Activated CD4-positive, alpha-beta memory T cell treated with anti-CD3 and anti-CD28 coated beads, Interleukin-2, amount 10 ng/mL, durations not matched to agents 7 days and 5 days (primary cell): ENCODE measurements around the gene HS3ST1. TPM values are rescaled to one million over a fixed set of nuclear protein-coding genes. Genes with fewer than 3 reads are reported as not detected.
"Not testable (repeated sequence)": the region's sequence is repeated elsewhere in the genome, so short reads cannot be mapped to it uniquely, and the experiment has no call there.

Source experiments
- CTCF ChIA-PET: fragments of 350-600 bp; sonication (Branson Sonifier 250); formaldehyde crosslinking; loops from one replicate; lab custom pipeline; 2021; ENCODE audit warnings: antibody characterized with exemption, inconsistent platforms; lab: Charles Lee
- POLR2A ChIA-PET: fragments of 350-600 bp; sonication (Branson Sonifier 250); formaldehyde crosslinking; loops from one replicate; lab custom pipeline; 2021; ENCODE audit warnings: antibody characterized with exemption; lab: Charles Lee
- DNase-seq: peaks from one replicate; pipeline ENCODE4 v3.0.0-alpha.2; 2020
- H3K27ac Mint-ChIP-seq: one replicate; pipeline ENCODE4 v1.8.0; 2021; ENCODE audit warnings: mild to moderate bottlenecking, mixed read lengths
- H3K27me3 Mint-ChIP-seq: one replicate; pipeline ENCODE4 v1.8.0; 2021; ENCODE audit warnings: mixed read lengths
- H3K36me3 Mint-ChIP-seq: one replicate; pipeline ENCODE4 v1.8.0; 2021; ENCODE audit warnings: low read depth, mixed read lengths
- H3K4me1 Mint-ChIP-seq: one replicate; pipeline ENCODE4 v1.8.0; 2021; ENCODE audit warnings: mixed read lengths
- H3K4me3 Mint-ChIP-seq: one replicate; pipeline ENCODE4 v1.8.0; 2021; ENCODE audit warnings: mild to moderate bottlenecking, mixed read lengths
- H3K9me3 Mint-ChIP-seq: one replicate; pipeline ENCODE4 v1.8.0; 2021; ENCODE audit warnings: mixed read lengths
- total RNA-seq, 2 experiments: library from RNA; stranded (reverse); gene quantifications; one replicate each; pipeline ENCODE4 v1.2.3, GENCODE V29; 2021

HS3ST1 gene
- total RNA-seq, 2 experiments from 2014 or later, result not detected

GRCh38 chr4:11415409-11416070, 13.2 kb downstream of the HS3ST1 start:
- ChIA-PET CTCF (interaction anchor here (1.2 kb wide), 1 partner anchor 7 kb away, joined by 3 read pairs; no protein-coding TSS in a partner anchor), POLR2A (no interaction called here)

DNA sequence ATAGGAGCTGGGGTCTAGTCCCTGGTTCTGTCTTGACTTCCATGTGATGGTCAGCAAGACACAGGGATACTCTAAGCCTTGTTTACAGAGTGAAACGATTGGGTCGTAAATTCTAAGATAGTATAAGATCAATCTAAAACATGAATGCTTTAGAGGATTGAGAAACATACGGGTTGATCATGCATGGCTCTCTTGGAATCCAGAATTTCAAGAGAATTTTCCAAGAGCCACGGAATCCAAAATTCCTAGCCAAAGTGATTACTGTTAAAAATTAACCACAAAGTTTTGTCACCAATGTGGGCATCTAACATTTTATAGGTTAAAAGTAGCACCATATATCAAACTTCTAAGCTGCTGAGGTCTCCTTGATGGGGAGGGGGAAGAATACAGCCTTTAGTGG, 16.5 kb downstream of the HS3ST1 start:
- Mint-ChIP-seq H3K27me3 (peaks cover 3% of the 10 kb centered on the region), H3K4me3 (no peak overlapping the region), H3K4me1 (peaks cover 1% of the 10 kb centered on the region), H3K36me3 (no peaks in the 10 kb centered on the region), H3K27ac (no peak overlapping the region), H3K9me3 (no peaks in the 10 kb centered on the region)
- POLR2A ChIA-PET, result no interaction called here
- CTCF ChIA-PET, result no interaction called here
- no peak for DNase-seq

More at GRCh38 chr4:11415409-11416070, 13.2 kb downstream of the HS3ST1 start:
- DNase-seq, result no peak
- Mint-ChIP-seq H3K9me3 (no peaks in the 10 kb centered on the region), H3K4me1 (peaks cover 1% of the 10 kb centered on the region), H3K36me3 (no peaks in the 10 kb centered on the region), H3K4me3 (no peak overlapping the region), H3K27me3 (peaks cover 3% of the 10 kb centered on the region), H3K27ac (no peak overlapping the region)

DNA sequence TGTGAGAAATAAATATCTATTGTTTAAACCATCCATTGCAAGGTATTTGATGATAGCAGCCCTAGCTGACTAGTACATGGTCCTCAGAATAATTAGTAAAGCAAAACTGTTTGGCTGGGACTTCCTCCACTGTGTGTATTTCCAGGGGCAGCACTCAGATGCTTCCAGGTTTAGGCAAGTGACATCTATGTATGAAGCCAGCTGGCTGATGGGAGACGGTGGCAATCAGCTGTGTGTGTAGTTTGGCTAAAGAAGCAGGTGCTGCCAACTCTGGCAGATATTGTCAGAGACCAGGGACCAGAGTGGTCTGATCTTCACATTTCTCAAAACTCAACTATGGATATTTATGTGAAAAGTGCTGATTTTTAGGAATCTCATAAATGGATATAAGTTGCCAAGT, 19.1 kb downstream of the HS3ST1 start:
- no peaks in the 10 kb centered on the region for H3K4me1 Mint-ChIP-seq
- no peak overlapping the region for H3K27ac Mint-ChIP-seq
- H3K9me3 Mint-ChIP-seq, result no peaks in the 10 kb centered on the region
- H3K4me3 Mint-ChIP-seq, result no peak overlapping the region
- ChIA-PET POLR2A (no interaction called here), CTCF (no interaction called here)
- H3K27me3 Mint-ChIP-seq, result no peaks in the 10 kb centered on the region
- DNase-seq, result no peak
- no peaks in the 10 kb centered on the region for H3K36me3 Mint-ChIP-seq

GRCh38 chr4:11408233-11408967, 20.3 kb downstream of the HS3ST1 start:
- Mint-ChIP-seq H3K4me3 (no peak overlapping the region), H3K9me3 (no peaks in the 10 kb centered on the region), H3K27me3 (no peaks in the 10 kb centered on the region), H3K36me3 (no peaks in the 10 kb centered on the region), H3K27ac (no peak overlapping the region), H3K4me1 (no peaks in the 10 kb centered on the region)
- ChIA-PET CTCF (no interaction called here), POLR2A (no interaction called here)
- DNase-seq, result no peak

DNA sequence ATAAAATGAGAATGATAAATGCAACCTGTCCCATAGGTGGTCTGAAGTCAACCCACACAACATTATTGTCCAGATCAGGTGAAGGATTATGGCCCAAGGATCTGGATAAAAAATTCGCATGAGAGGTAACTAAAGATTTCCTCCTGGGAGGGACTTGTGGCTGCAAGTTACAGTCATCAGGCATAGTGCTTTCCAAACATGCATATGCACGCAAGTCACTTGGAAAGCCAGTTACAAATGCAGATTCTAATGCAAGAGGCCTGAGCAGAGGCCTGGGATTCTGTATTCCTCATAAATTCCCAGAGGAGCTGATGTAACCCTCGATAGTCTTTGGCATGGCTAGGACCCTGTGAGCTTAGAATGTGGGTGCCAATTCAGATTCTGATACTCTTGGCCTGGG, 21.1 kb downstream of the HS3ST1 start:
- H3K36me3 Mint-ChIP-seq, result no peaks in the 10 kb centered on the region
- no peaks in the 10 kb centered on the region for H3K4me1 Mint-ChIP-seq
- no peak overlapping the region for H3K4me3 Mint-ChIP-seq
- ChIA-PET CTCF (no interaction called here), POLR2A (no interaction called here)
- H3K9me3 Mint-ChIP-seq, result no peaks in the 10 kb centered on the region
- DNase-seq, result no peak
- no peak overlapping the region for H3K27ac Mint-ChIP-seq
- no peaks in the 10 kb centered on the region for H3K27me3 Mint-ChIP-seq

DNA sequence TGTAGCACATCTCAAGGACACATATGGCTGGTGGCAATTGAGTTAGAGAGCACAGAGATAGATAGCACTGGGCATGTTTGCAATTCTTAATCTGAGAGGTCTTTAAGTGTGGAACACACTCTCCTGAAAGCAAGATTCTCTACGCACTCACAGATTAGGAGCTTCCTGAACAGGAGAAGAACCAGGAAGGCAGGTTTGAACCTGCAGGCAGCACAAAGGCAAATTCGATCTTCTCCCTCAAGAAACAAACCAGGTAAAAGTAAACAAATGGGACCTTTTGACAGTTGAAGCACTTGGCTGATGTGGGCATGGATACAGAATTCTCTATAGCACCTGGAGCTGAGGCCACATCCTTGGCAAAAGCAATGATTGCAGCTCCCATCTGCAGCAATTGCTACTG, 24.3 kb downstream of the HS3ST1 start:
- no peaks in the 10 kb centered on the region for H3K4me1 Mint-ChIP-seq
- POLR2A ChIA-PET, result no interaction called here
- no peaks in the 10 kb centered on the region for H3K9me3 Mint-ChIP-seq
- DNase-seq, result no peak
- H3K27me3 Mint-ChIP-seq, result no peaks in the 10 kb centered on the region
- CTCF ChIA-PET, result no interaction called here
- no peak overlapping the region for H3K4me3 Mint-ChIP-seq
- H3K36me3 Mint-ChIP-seq, result no peaks in the 10 kb centered on the region
- no peak overlapping the region for H3K27ac Mint-ChIP-seq

DNA sequence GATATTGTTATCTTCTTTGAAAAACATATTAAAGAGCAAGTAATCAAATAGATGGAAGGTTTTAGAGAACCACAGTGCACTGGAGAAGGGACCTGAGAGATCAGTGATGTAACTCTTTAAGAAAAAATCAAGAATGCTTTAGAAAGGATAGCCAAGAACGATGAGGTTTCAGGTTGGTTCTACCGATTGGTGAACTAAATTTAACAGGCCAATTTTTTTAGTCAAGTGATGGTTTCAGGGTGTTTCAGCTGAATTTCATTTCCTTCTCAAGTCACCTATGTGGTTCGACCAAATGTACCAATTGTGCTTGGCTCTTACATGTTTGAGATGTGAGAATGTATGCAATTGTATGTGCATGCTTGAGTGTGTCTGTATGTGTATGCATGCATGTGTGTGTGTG, 26.5 kb downstream of the HS3ST1 start:
- Mint-ChIP-seq H3K4me1 (peaks cover 6% of the 10 kb centered on the region), H3K4me3 (no peak overlapping the region), H3K27me3 (no peaks in the 10 kb centered on the region), H3K9me3 (no peaks in the 10 kb centered on the region), H3K36me3 (no peaks in the 10 kb centered on the region), H3K27ac (no peak overlapping the region)
- no peak for DNase-seq
- ChIA-PET POLR2A (interaction anchor here (0.6 kb wide), 1 partner anchor 104 kb away, joined by 3 read pairs; no protein-coding TSS in a partner anchor), CTCF (interaction anchor here (1.3 kb wide), 1 partner anchor 19 kb away, joined by 5 read pairs; no protein-coding TSS in a partner anchor)

DNA sequence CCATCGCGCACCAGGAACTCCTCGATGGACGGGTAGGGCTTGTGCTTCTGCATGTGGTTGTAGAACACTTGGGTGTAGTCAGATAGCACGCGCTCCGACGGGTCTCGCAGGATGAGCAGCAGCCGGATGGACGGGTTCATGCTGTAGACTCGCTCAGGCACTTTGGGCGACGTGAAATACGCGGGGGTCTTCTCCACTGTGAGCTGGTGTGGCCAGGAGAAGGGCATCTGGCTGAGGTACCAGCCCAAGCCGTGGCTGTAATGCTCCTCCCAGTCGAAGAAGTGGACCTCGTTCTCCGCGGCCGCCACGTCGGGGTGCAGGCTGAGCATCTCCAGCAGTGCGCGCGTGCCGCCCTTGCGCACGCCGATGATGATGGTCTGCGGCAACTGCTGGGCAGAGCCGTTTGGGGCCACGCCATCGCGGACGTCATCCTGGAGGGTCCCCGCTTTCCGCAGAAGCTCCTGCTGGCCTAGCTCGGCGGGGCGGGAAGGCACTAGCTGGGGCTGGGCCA, 29.2 kb downstream of the HS3ST1 start:
- CTCF ChIA-PET, result no interaction called here
- H3K27me3 Mint-ChIP-seq, result no peaks in the 10 kb centered on the region

GRCh38 chr4:11397819-11398610, 30.7 kb downstream of the HS3ST1 start:
- Mint-ChIP-seq H3K9me3 (no peaks in the 10 kb centered on the region), H3K4me1 (peaks cover 8% of the 10 kb centered on the region), H3K27me3 (no peaks in the 10 kb centered on the region), H3K27ac (peak overlapping the region; percentile 13), H3K4me3 (no peak overlapping the region), H3K36me3 (no peaks in the 10 kb centered on the region)
- ChIA-PET POLR2A (no interaction called here), CTCF (no interaction called here)
- DNase-seq, result no peak

More for the DNA sequence above, 29.2 kb downstream of the HS3ST1 start:
- Mint-ChIP-seq H3K4me1 (peaks cover 8% of the 10 kb centered on the region), H3K4me3 (no peak overlapping the region), H3K9me3 (no peaks in the 10 kb centered on the region), H3K27ac (no peak overlapping the region), H3K36me3 (no peaks in the 10 kb centered on the region)
- POLR2A ChIA-PET, result no interaction called here
- DNase-seq, result no peak

DNA sequence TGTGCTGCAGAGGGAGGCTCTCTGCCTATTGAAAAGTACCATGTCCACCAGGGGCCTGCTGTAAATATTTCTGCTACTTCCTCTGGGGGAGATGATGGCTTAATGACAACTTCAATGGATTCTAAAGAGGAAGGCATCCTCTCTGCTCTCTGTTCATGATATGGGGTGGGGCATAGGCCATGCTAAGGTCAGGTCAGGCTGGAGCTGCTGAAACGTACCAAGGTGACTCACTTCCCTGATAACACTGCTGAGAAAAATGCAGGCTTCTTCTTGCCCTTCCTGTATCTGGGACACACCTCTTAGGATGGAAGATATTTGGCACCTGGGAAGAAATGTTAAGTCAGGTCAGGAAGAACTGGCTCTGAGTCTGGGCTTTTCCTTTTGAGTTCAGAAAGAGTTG, 31.5 kb downstream of the HS3ST1 start:
- no peaks in the 10 kb centered on the region for H3K9me3 Mint-ChIP-seq
- H3K36me3 Mint-ChIP-seq, result no peaks in the 10 kb centered on the region
- H3K4me1 Mint-ChIP-seq, result peaks cover 8% of the 10 kb centered on the region
- no peak overlapping the region for H3K4me3 Mint-ChIP-seq
- POLR2A ChIA-PET, result no interaction called here
- H3K27me3 Mint-ChIP-seq, result no peaks in the 10 kb centered on the region
- no peak for DNase-seq
- no peak overlapping the region for H3K27ac Mint-ChIP-seq
- CTCF ChIA-PET, result no interaction called here

- no peak for DNase-seq
- H3K4me3 Mint-ChIP-seq, result no peak overlapping the region
- no peaks in the 10 kb centered on the region for H3K9me3 Mint-ChIP-seq
- H3K36me3 Mint-ChIP-seq, result no peaks in the 10 kb centered on the region
- no peaks in the 10 kb centered on the region for H3K27me3 Mint-ChIP-seq
- H3K27ac Mint-ChIP-seq, result no peak overlapping the region
- ChIA-PET CTCF (no interaction called here), POLR2A (no interaction called here)
- H3K4me1 Mint-ChIP-seq, result peaks cover 8% of the 10 kb centered on the region
Observed at GRCh38 chr4:11393551-11393950, 35.1 kb downstream of the HS3ST1 start.

- H3K36me3 Mint-ChIP-seq, POLR2A ChIA-PET, H3K4me1 Mint-ChIP-seq, H3K4me3 Mint-ChIP-seq, H3K27me3 Mint-ChIP-seq, H3K27ac Mint-ChIP-seq, CTCF ChIA-PET, DNase-seq, H3K9me3 Mint-ChIP-seq: not testable (repeated sequence)
Observed at GRCh38 chr4:11384072-11384471, 44.6 kb downstream of the HS3ST1 start.

DNA sequence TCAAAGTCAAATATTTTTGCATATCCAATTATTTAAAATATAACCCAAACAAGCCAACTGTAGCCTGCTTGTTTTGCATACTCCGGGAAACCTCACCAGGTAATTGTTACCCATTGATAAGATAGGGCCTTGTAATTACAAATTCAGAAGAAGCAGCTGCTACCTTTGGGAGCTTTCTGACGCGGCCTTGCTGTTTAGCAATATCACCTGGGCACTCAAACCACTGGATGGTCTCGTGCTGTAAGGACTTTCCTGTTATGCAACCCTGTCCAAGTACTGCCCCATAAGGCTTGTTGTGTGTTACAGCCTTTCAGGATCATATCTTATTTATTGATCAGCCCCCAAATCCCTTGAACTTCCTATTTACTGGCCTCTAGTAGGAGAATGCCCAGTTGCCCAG, 52.1 kb downstream of the HS3ST1 start:
- Mint-ChIP-seq H3K4me3 (no peak overlapping the region), H3K36me3 (no peaks in the 10 kb centered on the region), H3K4me1 (no peaks in the 10 kb centered on the region), H3K27ac (no peak overlapping the region), H3K9me3 (no peaks in the 10 kb centered on the region), H3K27me3 (no peaks in the 10 kb centered on the region)
- ChIA-PET CTCF (no interaction called here), POLR2A (no interaction called here)
- no peak for DNase-seq
